Iris pigment epithelial cell (primary cell): ENCODE data around the gene ESPNL.

ENCODE experiments used
- DNase-seq: peaks from one replicate; pipeline ENCODE4 v3.0.0-alpha.2; 2011; ENCODE audit warnings: low read depth

ESPNL gene

DNA sequence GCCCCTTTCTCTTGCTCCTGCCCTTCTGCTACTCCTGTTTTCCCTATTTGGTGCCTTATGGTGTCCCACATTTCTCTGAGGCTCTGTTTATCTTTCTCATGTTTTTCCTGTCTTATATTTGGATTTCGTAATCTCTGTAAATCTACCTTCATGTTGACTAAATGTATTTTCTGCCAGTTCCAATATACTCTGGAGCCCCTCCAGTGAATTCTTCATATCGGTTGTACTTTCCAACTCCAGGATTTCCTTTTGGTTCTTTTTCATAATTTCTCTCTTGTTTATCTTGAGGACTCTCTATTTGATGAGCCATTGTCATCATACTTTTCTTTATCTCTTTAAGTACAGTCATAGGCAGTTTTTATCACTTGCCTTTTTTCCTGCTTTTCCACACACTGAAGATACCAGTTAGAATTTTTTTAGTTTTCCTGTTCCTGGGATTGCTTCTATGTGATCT, 20.2 kb upstream of the ESPNL start:
- DNase-seq, result no peak

- no peak for DNase-seq
These were observed 19.6 kb upstream of the ESPNL start for GRCh38 chr2:238080518-238080917.

DNA sequence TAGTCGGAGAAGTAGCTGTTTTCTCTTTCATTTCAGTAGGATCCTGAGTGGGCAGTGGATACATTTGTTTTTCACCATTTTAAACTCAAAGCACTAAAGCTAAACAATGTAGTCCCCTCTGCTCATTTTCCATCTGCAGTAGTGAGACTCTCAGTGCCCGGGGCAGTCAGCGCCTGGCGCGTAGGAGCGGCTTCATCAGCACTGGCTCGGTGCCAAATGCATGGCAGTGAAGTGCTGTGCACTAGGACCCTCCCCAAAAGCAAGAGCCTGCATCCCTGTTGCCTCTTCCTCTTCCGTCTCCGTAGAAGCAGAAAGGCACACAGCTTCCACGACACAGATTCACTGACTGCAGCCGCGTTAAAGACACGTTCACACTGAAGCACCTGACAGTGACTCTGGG, 19.0 kb upstream of the ESPNL start:
- DNase-seq, result no peak

DNA sequence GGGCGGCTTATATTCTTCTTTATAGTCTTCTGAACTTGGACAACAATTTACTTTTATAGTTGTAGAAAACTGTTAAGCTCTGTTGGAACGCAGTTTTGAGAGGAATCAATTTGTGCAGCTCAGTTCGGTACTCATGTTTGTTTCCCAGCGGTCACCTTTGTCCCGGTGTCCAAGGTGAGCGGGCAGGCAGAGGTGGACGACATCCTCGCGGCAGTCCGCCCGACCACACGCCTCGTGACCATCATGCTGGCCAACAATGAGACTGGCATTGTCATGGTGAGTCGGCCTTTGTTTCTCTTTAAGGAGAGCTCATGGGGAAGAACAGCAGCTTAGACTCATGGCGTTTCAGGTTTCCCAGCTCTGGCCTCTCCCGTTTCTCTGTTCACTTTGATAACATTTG, 18.6 kb upstream of the ESPNL start:
- DNase-seq, result no peak

GRCh38 chr2:238082151-238082550, 18.0 kb upstream of the ESPNL start:
- DNase-seq, result no peak

DNA sequence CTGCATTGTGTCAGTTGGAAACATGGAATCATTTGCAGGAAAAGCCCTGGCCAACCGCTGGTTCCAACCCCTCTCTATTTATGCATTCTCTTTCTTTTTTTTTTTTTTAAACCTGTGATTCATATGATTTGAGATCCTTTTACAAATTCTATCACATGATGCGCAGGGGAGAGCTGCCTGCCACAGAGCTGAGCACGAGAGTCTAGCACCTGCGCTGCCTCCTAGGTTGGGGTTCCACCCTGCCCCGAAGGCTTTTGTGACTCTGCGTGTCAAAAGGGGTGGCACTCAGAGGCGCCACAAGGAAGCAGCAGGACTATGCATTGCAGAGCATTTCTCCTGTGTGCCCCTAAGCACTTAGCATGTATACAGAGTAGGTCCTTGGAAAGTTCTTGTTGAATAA, 17.3 kb upstream of the ESPNL start:
- DNase-seq, result no peak

- DNase-seq, result no peak
These were observed 16.2 kb upstream of the ESPNL start for GRCh38 chr2:238083919-238084318.

GRCh38 chr2:238084761-238085160, 15.4 kb upstream of the ESPNL start:
- DNase-seq, result no peak

DNA sequence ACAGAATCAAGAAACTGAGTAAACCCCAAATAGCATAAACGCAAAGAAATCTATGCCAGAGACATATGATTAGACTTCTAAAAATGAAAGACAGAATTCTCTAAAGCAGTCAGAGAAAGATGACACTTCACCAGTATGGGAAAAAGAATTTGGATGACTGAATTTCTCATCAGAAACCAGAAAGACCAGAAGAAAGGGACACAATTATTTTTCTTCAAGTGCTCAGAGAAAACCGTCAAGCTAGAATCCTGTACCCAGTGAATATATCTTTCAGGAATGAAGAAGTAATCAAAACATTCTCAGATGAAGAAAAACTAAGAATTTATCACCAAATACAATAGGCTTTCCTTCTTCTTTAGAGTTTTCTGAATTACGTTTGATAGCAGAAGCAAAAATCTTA, 14.2 kb upstream of the ESPNL start:
- no peak for DNase-seq

GRCh38 chr2:238087211-238087610, 12.9 kb upstream of the ESPNL start:
- DNase-seq, result no peak

GRCh38 chr2:238090887-238091286, 9.3 kb upstream of the ESPNL start:
- DNase-seq, result no peak

GRCh38 chr2:238091436-238092060, 8.6 kb upstream of the ESPNL start:
- DNase-seq, result no peak

- DNase-seq, result no peak
These were observed 7.6 kb upstream of the ESPNL start for GRCh38 chr2:238092486-238093035.

- no peak for DNase-seq
These were observed 6.7 kb upstream of the ESPNL start for GRCh38 chr2:238093181-238094140.

- DNase-seq, result no peak
These were observed 5.6 kb upstream of the ESPNL start for GRCh38 chr2:238094438-238095022.

- no peak for DNase-seq
These were observed 5.0 kb upstream of the ESPNL start for GRCh38 chr2:238095143-238095542.

GRCh38 chr2:238096311-238097011, 3.7 kb upstream of the ESPNL start:
- no peak for DNase-seq

GRCh38 chr2:238097201-238097987, 2.7 kb upstream of the ESPNL start:
- no peak for DNase-seq

DNA sequence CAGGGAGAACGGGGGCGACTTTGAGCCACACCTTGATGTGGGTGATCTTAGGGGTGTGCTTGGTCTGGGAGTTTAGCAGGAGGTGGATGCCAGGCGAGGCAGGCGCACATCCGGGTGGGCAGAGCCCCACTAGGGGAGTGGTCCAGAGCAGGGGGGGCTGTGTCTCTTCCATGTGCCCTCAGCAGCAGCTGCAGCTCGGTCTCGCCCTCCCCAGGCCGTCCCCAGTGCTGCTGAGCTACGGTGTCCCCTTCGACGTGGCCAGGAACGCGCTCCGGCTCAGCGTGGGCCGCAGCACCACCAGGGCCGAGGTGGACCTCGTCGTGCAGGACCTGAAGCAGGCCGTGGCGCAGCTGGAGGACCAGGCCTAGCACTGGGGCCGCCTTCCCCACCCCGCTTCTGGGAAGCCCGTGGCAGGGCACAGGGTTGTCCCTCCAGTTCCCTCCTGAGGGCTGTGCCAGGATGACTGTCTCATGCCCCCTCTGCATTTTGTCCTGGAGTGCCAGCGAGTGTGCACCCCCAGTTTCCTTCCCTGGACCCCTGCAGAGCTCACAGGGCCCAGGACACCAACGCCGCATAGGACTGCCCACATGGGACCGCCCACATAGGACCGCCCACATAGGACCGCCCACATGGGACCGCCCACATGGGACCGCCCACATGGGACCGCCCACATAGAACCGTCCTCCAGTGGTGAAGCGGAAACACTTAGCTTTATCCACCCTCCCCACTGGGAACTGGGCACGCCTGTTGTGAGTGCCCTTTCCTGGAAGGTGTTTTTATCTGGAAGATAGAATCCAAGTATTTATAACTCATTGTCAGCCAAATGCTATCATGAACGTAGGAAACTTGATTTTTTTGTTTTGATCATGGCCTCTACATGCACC, 1.9 kb upstream of the ESPNL start:
- DNase-seq, result peak; percentile 61
